ENCODE data around the gene HAUS1.
"Not testable (repeated sequence)": the region's sequence is repeated elsewhere in the genome, so short reads cannot be mapped to it uniquely, and the experiment has no call there.

- not testable (repeated sequence) for TF ChIP-seq POLR2AphosphoS5 (IDR thresholded peaks at IDR 0.05; ENCODE audit: low read depth, low read length); POLR2A (IDR thresholded peaks at IDR 0.05; ENCODE audit: low read depth, low read length); SPI1 (IDR thresholded peaks at IDR 0.05; ENCODE audit: low read depth, low read length); TAF1 (IDR thresholded peaks at IDR 0.05; ENCODE audit: low read depth, low read length); PAX5 (IDR thresholded peaks at IDR 0.05; ENCODE audit: insufficient read depth, low read length, severe bottlenecking)
Measured at GRCh38 chr18:46164502-46164901, 60.3 kb downstream of the HAUS1 start.

All from GM12891 (cell line).